A549 (cell line): ENCODE measurements around the gene DOK5.

Experiments used
- CEBPB ChIP-seq, 2 experiments: fragments of >200 bp in 1 of 2; sonication (Bioruptor Twin) in 1 of 2; formaldehyde crosslinking in 1 of 2; IDR thresholded peaks; 2 replicates each; pipeline ENCODE4 v1.6.1; 2012 to 2016
- CTCF ChIP-seq: fragments of >200 bp; sonication (Bioruptor Twin); formaldehyde crosslinking; IDR thresholded peaks from 3 replicates; pipeline ENCODE4 v1.5.1; 2016
- EP300 ChIP-seq, 2 experiments: fragments of >200 bp; sonication (Bioruptor Twin); formaldehyde crosslinking; IDR thresholded peaks; 2 replicates in 1 of 2; 3 replicates in 1 of 2; pipeline ENCODE4 v1.6.1; 2016 to 2017
- HDAC2 ChIP-seq: fragments of 200-600 bp; sonication (generic); IDR thresholded peaks from 2 replicates; pipeline ENCODE4 v1.6.1; 2016
- MYC ChIP-seq: IDR thresholded peaks from 2 replicates; pipeline ENCODE4 v1.6.1; 2012; ENCODE audit warnings: mild to moderate bottlenecking, inconsistent platforms, low read length, improper control_type of control experiment, borderline replicate concordance
- POLR2A ChIP-seq: IDR thresholded peaks from 2 replicates; pipeline ENCODE4 v1.6.1; 2012; ENCODE audit warnings: mild to moderate bottlenecking, low read length
- USF2 ChIP-seq: fragments of 450-650 bp; IDR thresholded peaks from 2 replicates; pipeline ENCODE4 v1.6.1; 2014; ENCODE audit warnings: antibody characterized with exemption

DNA sequence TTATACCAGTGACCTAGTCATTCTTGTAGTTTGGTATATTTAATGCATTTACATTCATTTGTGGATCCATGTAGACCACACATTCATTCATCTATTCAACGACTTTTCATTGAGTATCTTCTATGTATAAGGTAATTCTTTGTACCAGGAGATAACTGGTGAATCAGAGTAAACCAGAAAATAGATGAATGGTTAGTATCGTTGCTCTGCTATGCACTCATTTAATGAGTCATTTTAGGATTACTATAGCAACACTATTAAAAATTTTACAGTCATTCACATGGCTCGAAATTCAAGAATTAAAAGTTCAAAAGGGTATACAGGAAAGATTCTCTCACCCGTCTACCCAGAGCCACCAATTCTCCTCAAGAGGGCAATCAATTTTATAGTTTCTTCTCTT, 26.8 kb downstream of the DOK5 start:
- TF ChIP-seq CTCF (no peak), CEBPB (IDR thresholded peaks at IDR 0.05) (no peak), USF2 (no peak), EP300 (IDR thresholded peaks at IDR 0.05) (no peak), HDAC2 (no peak), POLR2A (no peak), MYC (no peak)
